Activated naive CD8-positive, alpha-beta T cell treated with anti-CD3 and anti-CD28 coated beads, Interleukin-2, amount 10 ng/mL, durations not matched to agents 7 days and 5 days (primary cell): ENCODE data around the gene FHIP1B. TPM values are rescaled to one million over a fixed set of nuclear protein-coding genes. Genes with fewer than 3 reads are reported as not detected.

Source experiments
- total RNA-seq, 2 experiments: library from RNA; stranded (reverse); gene quantifications; one replicate each; pipeline ENCODE4 v1.2.3, GENCODE V29; 2021

Gene FHIP1B
- total RNA-seq, 2 experiments from 2014 or later = 33.3 to 34.9 TPM

Other genes starting within 250 kb of the FHIP1B start
- not detected for gene OR52L1, start 247.7 kb downstream of the FHIP1B start, total RNA-seq
- gene OR56A4, start 227.7 kb downstream of the FHIP1B start, total RNA-seq = not detected
- not detected for gene OR56A1, start 203.9 kb downstream of the FHIP1B start, total RNA-seq
- gene OR56B4, start 127.0 kb downstream of the FHIP1B start, total RNA-seq = not detected
- not detected for gene OR52B2, start 64.3 kb downstream of the FHIP1B start, total RNA-seq
- gene OR52W1, start 35.4 kb downstream of the FHIP1B start, total RNA-seq = not detected
- gene C11orf42, start 29.1 kb downstream of the FHIP1B start, total RNA-seq = not detected
- gene CNGA4, start 4.5 kb upstream of the FHIP1B start, total RNA-seq = under 1 TPM; 0.20 to 0.22 TPM
- gene CCKBR, start 25.2 kb upstream of the FHIP1B start, total RNA-seq = not detected
- 1 to 10 TPM; 1.4 to 1.6 TPM for gene CAVIN3, start 85.9 kb upstream of the FHIP1B start, total RNA-seq
- gene SMPD1, start 155.8 kb upstream of the FHIP1B start, total RNA-seq = 10 to 100 TPM; 40.7 to 42.6 TPM
- 10 to 100 TPM; 64.0 to 69.2 TPM for gene APBB1, start 184.5 kb upstream of the FHIP1B start, total RNA-seq
- 1 to 10 TPM in 1 of 2 experiments, under 1 TPM in 1; 0.58 to 1.3 TPM for gene HPX, start 206.4 kb upstream of the FHIP1B start, total RNA-seq
- 10 to 100 TPM; 11.8 to 11.9 TPM for gene TRIM3, start 239.3 kb upstream of the FHIP1B start, total RNA-seq
- gene ARFIP2, start 246.7 kb upstream of the FHIP1B start, total RNA-seq = 10 to 100 TPM; 44.3 to 44.6 TPM
- 10 to 100 TPM; 41.3 to 47.0 TPM for gene TIMM10B, start 246.9 kb upstream of the FHIP1B start, total RNA-seq